ENCODE measurements around the gene AHDC1.

The AHDC1 gene

GRCh38 chr1:27563341-27563590, 40.7 kb downstream of the AHDC1 start:
- no peak for TF ChIP-seq CTCF (IDR thresholded peaks at IDR 0.05; ENCODE audit: unreplicated experiment in 3 of 3)
- H3K4me3 Mint-ChIP-seq, result peak overlapping the region in 2 of 3 experiments; percentile 46 to 67

GRCh38 chr1:27562534-27563340, 41.2 kb downstream of the AHDC1 start:
- Mint-ChIP-seq H3K9me3 (no peaks in the 10 kb centered on the region), H3K36me3 (ENCODE audit: low read depth) (peaks cover 3% of the 10 kb centered on the region), H3K27me3 (ENCODE audit: low read depth) (no peaks in the 10 kb centered on the region), H3K4me1 (peaks cover 84% of the 10 kb centered on the region), H3K27ac (peak overlapping the region; percentile 97 to 99 (median 98)), H3K4me3 (peak overlapping the region; percentile 46 to 67 (median 55))
- TF ChIP-seq CTCF (IDR thresholded peaks at IDR 0.05; ENCODE audit: unreplicated experiment in 3 of 3), result no peak

More at GRCh38 chr1:27563341-27563590, 40.7 kb downstream of the AHDC1 start:
- Mint-ChIP-seq H3K36me3 (ENCODE audit: low read depth) (peaks cover 3% of the 10 kb centered on the region), H3K27ac (peak overlapping the region; percentile 97 to 99 (median 98)), H3K27me3 (ENCODE audit: low read depth) (no peaks in the 10 kb centered on the region), H3K4me1 (peaks cover 87% of the 10 kb centered on the region), H3K9me3 (no peaks in the 10 kb centered on the region)

GRCh38 chr1:27562021-27562420, 41.9 kb downstream of the AHDC1 start:
- Mint-ChIP-seq H3K4me1 (peaks cover 83% of the 10 kb centered on the region), H3K4me3 (peak overlapping the region; percentile 66 to 81 (median 75)), H3K36me3 (ENCODE audit: low read depth) (peaks cover 6% of the 10 kb centered on the region), H3K27me3 (ENCODE audit: low read depth) (no peaks in the 10 kb centered on the region), H3K9me3 (no peaks in the 10 kb centered on the region), H3K27ac (peak overlapping the region; percentile 97 to 99 (median 98))
- no peak for TF ChIP-seq CTCF (IDR thresholded peaks at IDR 0.05; ENCODE audit: unreplicated experiment in 3 of 3)

DNA sequence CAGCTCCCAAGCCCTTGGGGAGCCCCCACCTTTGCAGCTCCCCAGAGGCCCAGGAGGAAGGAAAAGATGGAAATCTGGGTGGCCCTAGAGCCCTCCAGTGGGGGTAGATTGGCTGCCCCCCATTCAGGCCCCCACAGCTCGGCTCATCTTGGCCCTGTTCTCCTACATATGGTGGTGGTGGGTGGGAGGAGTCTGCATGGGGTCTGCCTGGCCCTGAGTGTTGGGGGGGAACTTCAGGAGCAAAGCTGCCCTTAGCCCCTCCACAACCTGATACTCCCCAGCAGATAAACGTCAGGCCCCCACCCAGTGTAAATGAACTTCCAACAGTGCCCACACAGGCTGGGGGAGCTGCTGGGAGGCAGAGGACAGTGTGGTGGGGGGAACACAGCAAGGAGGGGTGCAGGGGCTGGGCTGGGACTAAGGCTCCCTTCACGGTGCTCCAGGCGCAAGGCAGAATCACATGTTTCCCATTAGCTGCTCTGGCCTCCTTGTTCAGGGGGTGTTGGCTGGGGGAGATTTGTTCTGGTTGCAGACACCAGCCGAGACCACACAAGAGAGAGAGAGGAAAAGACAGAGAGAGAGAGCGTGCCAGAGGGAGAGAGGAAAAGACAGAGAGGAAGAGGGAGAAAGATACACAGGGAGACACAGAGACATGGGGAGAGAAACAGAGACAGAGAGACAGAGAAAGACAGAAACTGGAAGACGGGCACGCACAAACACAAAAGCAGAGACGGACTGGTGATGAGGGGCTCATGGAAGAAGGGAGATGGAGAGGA, 42.6 kb downstream of the AHDC1 start:
- peak overlapping the region; percentile 97 to 99 (median 98) for H3K27ac Mint-ChIP-seq
- no peaks in the 10 kb centered on the region for H3K9me3 Mint-ChIP-seq
- H3K4me3 Mint-ChIP-seq, result peak overlapping the region; percentile 66 to 81 (median 75)
- H3K36me3 Mint-ChIP-seq (ENCODE audit: low read depth), result peaks cover 10% of the 10 kb centered on the region
- no peaks in the 10 kb centered on the region for H3K27me3 Mint-ChIP-seq (ENCODE audit: low read depth)
- no peak for TF ChIP-seq CTCF (IDR thresholded peaks at IDR 0.05; ENCODE audit: unreplicated experiment in 3 of 3)
- H3K4me1 Mint-ChIP-seq, result peaks cover 82% of the 10 kb centered on the region

DNA sequence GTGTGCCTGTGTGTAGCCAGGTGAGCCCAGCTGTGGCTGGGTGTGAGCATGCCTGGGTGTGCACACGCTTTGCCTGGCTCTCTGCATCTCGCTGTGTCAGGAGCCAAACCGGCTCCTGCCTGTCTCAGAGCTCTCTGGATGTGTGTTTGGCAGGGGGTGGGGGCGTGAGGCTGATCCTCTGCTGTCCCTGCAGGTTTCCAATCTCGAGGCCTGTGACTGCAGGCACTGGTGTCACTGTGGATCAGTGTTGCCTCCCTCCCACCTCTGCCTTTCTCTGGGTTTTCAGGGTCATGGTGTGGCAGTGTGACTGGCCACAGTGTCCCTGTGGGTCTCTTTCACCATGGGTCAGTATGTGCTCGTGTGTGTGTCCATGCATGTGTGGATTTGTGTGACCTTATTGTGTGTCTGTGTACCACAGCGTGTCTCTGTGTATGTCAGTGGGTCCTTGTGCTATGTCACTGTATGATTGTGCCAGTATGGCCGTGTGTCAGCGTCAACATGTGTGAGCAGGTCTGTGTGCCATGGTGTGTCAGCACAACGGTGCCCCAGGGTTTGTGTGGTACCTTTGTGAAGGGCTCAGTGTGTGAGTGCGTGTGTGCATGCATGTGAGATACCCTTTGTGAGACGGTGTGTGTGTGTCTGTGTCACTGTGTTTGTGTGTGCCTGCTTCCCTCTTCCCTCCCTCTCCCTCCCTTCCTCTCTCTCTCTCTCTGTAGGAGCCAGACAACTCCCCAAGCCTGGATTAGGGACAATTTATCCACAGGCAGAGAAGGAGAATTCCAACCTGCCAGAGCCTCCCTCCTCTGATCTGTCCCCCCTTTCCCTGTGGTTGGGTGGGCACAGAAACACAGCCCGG, 43.4 kb downstream of the AHDC1 start:
- Mint-ChIP-seq H3K27me3 (ENCODE audit: low read depth) (no peaks in the 10 kb centered on the region), H3K9me3 (no peaks in the 10 kb centered on the region), H3K4me3 (peak overlapping the region; percentile 45 to 81 (median 66))

More for the DNA sequence above, 43.4 kb downstream of the AHDC1 start:
- peaks cover 80% of the 10 kb centered on the region for H3K4me1 Mint-ChIP-seq
- H3K27ac Mint-ChIP-seq, result peak overlapping the region; percentile 97 to 99 (median 98)
- H3K36me3 Mint-ChIP-seq (ENCODE audit: low read depth), result peaks cover 10% of the 10 kb centered on the region
- TF ChIP-seq CTCF (IDR thresholded peaks at IDR 0.05; ENCODE audit: unreplicated experiment in 3 of 3), result no peak
